HG02588 (cell line): ENCODE data around the gene DNAH10.
"Not testable (repeated sequence)": the region's sequence is repeated elsewhere in the genome, so short reads cannot be mapped to it uniquely, and the experiment has no call there.

Experiments used
- ATAC-seq: cut with Tn5 transposase; IDR thresholded peaks from one replicate; pipeline ENCODE4 v1.9.1; 2021; ENCODE audit warnings: mild to moderate bottlenecking, moderate library complexity; ENCODE audit not compliant: unreplicated experiment

Gene DNAH10

GRCh38 chr12:123905319-123905925 is 143.3 kb downstream of the DNAH10 start:
- ATAC-seq = no peak

- ATAC-seq = no peak
These were observed 144.8 kb downstream of the DNAH10 start for GRCh38 chr12:123906711-123907420.

- ATAC-seq = no peak
These were observed 145.8 kb downstream of the DNAH10 start for GRCh38 chr12:123907726-123908476.

- no peak for ATAC-seq
These were observed 147.0 kb downstream of the DNAH10 start for GRCh38 chr12:123908884-123909725.

- ATAC-seq = no peak
These were observed 148.0 kb downstream of the DNAH10 start for GRCh38 chr12:123910057-123910456.

GRCh38 chr12:123910761-123911193 is 148.7 kb downstream of the DNAH10 start:
- no peak for ATAC-seq

GRCh38 chr12:123911672-123912409 is 149.7 kb downstream of the DNAH10 start:
- not testable (repeated sequence) for ATAC-seq

GRCh38 chr12:123912415-123913380 is 150.6 kb downstream of the DNAH10 start:
- no peak for ATAC-seq

GRCh38 chr12:123914726-123915333 is 152.7 kb downstream of the DNAH10 start:
- ATAC-seq = no peak

- ATAC-seq = no peak
These were observed 154.6 kb downstream of the DNAH10 start for GRCh38 chr12:123916729-123917128.

- ATAC-seq = no peak
These were observed 155.3 kb downstream of the DNAH10 start for GRCh38 chr12:123917337-123917850.

- no peak for ATAC-seq
These were observed 157.9 kb downstream of the DNAH10 start for GRCh38 chr12:123919980-123920360.

GRCh38 chr12:123923038-123923437 is 160.9 kb downstream of the DNAH10 start:
- no peak for ATAC-seq

GRCh38 chr12:123923927-123924326 is 161.8 kb downstream of the DNAH10 start:
- ATAC-seq = no peak

- no peak for ATAC-seq
These were observed 162.4 kb downstream of the DNAH10 start for GRCh38 chr12:123924539-123924938.

GRCh38 chr12:123928274-123928865 is 166.3 kb downstream of the DNAH10 start:
- no peak for ATAC-seq

GRCh38 chr12:123928897-123929296 is 166.8 kb downstream of the DNAH10 start:
- no peak for ATAC-seq

- no peak for ATAC-seq
These were observed 168.0 kb downstream of the DNAH10 start for GRCh38 chr12:123929946-123930583.
